Breast epithelium (tissue), 4 donors: ENCODE measurements around the gene PCSK7. TPM values are rescaled to one million over a fixed set of nuclear protein-coding genes. Genes with fewer than 3 reads are reported as not detected.
A peak's percentile ranks its signal among the peaks of the same experiment; 100 is the strongest.

Experiments
- DNase-seq, 2 donors: peaks; one replicate each; pipeline ENCODE4 v3.0.0-alpha.2; 2019; ENCODE audit warnings: low spot score in 2 of 2
- H3K27ac ChIP-seq, 2 donors: fragments of 200-600 bp; sonication (generic) in 1 of 2; one replicate each; pipeline ENCODE4 v1.5.1; 2016 to 2019; ENCODE audit warnings: mild to moderate bottlenecking in 1 of 2
- H3K27me3 ChIP-seq, 2 donors: fragments of 200-600 bp; sonication (generic) in 1 of 2; one replicate each; pipeline versions ENCODE4 v1.5.1 to v1.6.0; 2017 to 2019; ENCODE audit warnings: control low read depth in 1 of 2, mild to moderate bottlenecking in 1 of 2
- H3K36me3 ChIP-seq: fragments of 200-600 bp; one replicate; pipeline ENCODE4 v1.5.1; 2019
- H3K4me1 ChIP-seq, 2 donors: fragments of 200-600 bp; sonication (generic); one replicate each; pipeline ENCODE4 v1.5.1; 2016 to 2019; ENCODE audit warnings: control low read depth in 1 of 2
- H3K4me3 ChIP-seq, 3 donors: fragments of 200-600 bp; sonication (generic); 1 replicate in 2 of 3; 2 replicates in 1 of 3; pipeline ENCODE4 v1.5.1; 2016 to 2019; ENCODE audit warnings: mild to moderate bottlenecking in 3 of 3, moderate library complexity in 2 of 3
- H3K9me3 ChIP-seq, 2 donors: fragments of 200-600 bp; sonication (generic) in 1 of 2; one replicate each; pipeline ENCODE4 v1.5.1; 2016 to 2019; ENCODE audit warnings: control low read depth in 1 of 2
- CTCF ChIP-seq, 3 donors: fragments of 450-650 bp; IDR thresholded peaks; one replicate each; pipeline ENCODE4 v1.5.1; 2016 to 2017; ENCODE audit warnings: antibody characterized with exemption in 3 of 3, mild to moderate bottlenecking in 3 of 3, moderate library complexity in 3 of 3
- POLR2A ChIP-seq: fragments of 450-650 bp; IDR thresholded peaks from one replicate; pipeline ENCODE4 v1.6.1; 2016; ENCODE audit warnings: antibody characterized with exemption, mild to moderate bottlenecking, moderate library complexity
- POLR2AphosphoS5 ChIP-seq, 3 donors: sonication (generic); formaldehyde crosslinking; IDR thresholded peaks; one replicate each; pipeline ENCODE4 v1.6.1; 2017; ENCODE audit warnings: antibody characterized with exemption in 3 of 3
- intact Hi-C: fragments of 100-400 bp; cut with DNase I; formaldehyde crosslinking; loops from one replicate; pipeline ENCODE4 v1.15.1; 2023; ENCODE audit warnings: low total_unique reads
- total RNA-seq, 3 donors: library from RNA; depleted of rRNA; stranded (reverse); fragments of >200 nt; gene quantifications; one replicate each; pipeline ENCODE4 v1.1.0, GENCODE V29; 2016

PCSK7 gene
- total RNA-seq, 3 donors from 2014 or later = 43.2 to 51.5 (median 44.2) TPM

GRCh38 chr11:117197516-117198456 lies 34.1 kb downstream of the PCSK7 start:
- TF ChIP-seq POLR2AphosphoS5 (IDR thresholded peaks at IDR 0.05) = no peak
- peak in 2 of 3 donors; percentile 23 to 50 for TF ChIP-seq CTCF (IDR thresholded peaks at IDR 0.05)
- intact Hi-C loops = loop anchor here (10.0 kb wide), 1 partner anchor 53 kb away; the partner anchor contains the start of gene PAFAH1B2
- peak overlapping the region; percentile 94 to 98 for H3K27ac ChIP-seq

GRCh38 chr11:117197006-117197405 lies 34.9 kb downstream of the PCSK7 start:
- DNase-seq = no peak
- H3K27me3 ChIP-seq = no peaks in the 10 kb centered on the region
- intact Hi-C loops = loop anchor here (10.0 kb wide), 1 partner anchor 52 kb away; the partner anchor contains the start of gene PAFAH1B2
- no peak overlapping the region for H3K4me3 ChIP-seq
- H3K9me3 ChIP-seq = no peaks in the 10 kb centered on the region
- peaks cover 0 to 11% of the 10 kb centered on the region in 2 donors for H3K4me1 ChIP-seq
- no peaks in the 10 kb centered on the region for H3K36me3 ChIP-seq
- TF ChIP-seq POLR2A (no peak), CTCF (IDR thresholded peaks at IDR 0.05) (no peak), POLR2AphosphoS5 (IDR thresholded peaks at IDR 0.05) (no peak)
- peak overlapping the region; percentile 94 to 98 for H3K27ac ChIP-seq

More at GRCh38 chr11:117197516-117198456, 34.1 kb downstream of the PCSK7 start:
- DNase-seq = peak in 1 of 2 donors; percentile 84
- no peaks in the 10 kb centered on the region for H3K36me3 ChIP-seq
- H3K4me3 ChIP-seq = peak overlapping the region; percentile 46 to 75 (median 57)
- no peaks in the 10 kb centered on the region for H3K9me3 ChIP-seq
- H3K27me3 ChIP-seq = no peaks in the 10 kb centered on the region
- H3K4me1 ChIP-seq = peaks cover 0 to 11% of the 10 kb centered on the region in 2 donors

- no peak for DNase-seq
- no peak for TF ChIP-seq POLR2A
- TF ChIP-seq POLR2AphosphoS5 (IDR thresholded peaks at IDR 0.05) = no peak
- H3K4me3 ChIP-seq = no peak overlapping the region
- no peaks in the 10 kb centered on the region for H3K9me3 ChIP-seq
- no peak overlapping the region for H3K27ac ChIP-seq
- H3K36me3 ChIP-seq = no peaks in the 10 kb centered on the region
- H3K4me1 ChIP-seq = peaks cover 0 to 11% of the 10 kb centered on the region in 2 donors
- intact Hi-C loops = loop anchor here (10.0 kb wide), 1 partner anchor 51 kb away; the partner anchor contains the start of gene PAFAH1B2
- H3K27me3 ChIP-seq = no peaks in the 10 kb centered on the region
Measured at GRCh38 chr11:117195761-117196160, 36.1 kb downstream of the PCSK7 start.

GRCh38 chr11:117195258-117195657 lies 36.6 kb downstream of the PCSK7 start:
- no peak for DNase-seq
- H3K27ac ChIP-seq = no peak overlapping the region
- H3K4me3 ChIP-seq = no peak overlapping the region
- no peaks in the 10 kb centered on the region for H3K27me3 ChIP-seq
- H3K36me3 ChIP-seq = no peaks in the 10 kb centered on the region
- TF ChIP-seq POLR2A (no peak), POLR2AphosphoS5 (IDR thresholded peaks at IDR 0.05) (no peak), CTCF (IDR thresholded peaks at IDR 0.05) (no peak)
- intact Hi-C loops = loop anchor here (10.0 kb wide), 1 partner anchor 50 kb away; the partner anchor contains the start of gene PAFAH1B2
- H3K9me3 ChIP-seq = no peaks in the 10 kb centered on the region
- peaks cover 0 to 11% of the 10 kb centered on the region in 2 donors for H3K4me1 ChIP-seq

GRCh38 chr11:117194267-117194666 lies 37.6 kb downstream of the PCSK7 start:
- Histone ChIP-seq H3K36me3 (no peaks in the 10 kb centered on the region), H3K27ac (no peak overlapping the region), H3K27me3 (no peaks in the 10 kb centered on the region), H3K9me3 (no peaks in the 10 kb centered on the region), H3K4me3 (no peak overlapping the region), H3K4me1 (peaks cover 0 to 11% of the 10 kb centered on the region in 2 donors)
- no peak for TF ChIP-seq POLR2AphosphoS5 (IDR thresholded peaks at IDR 0.05)
- no peak for TF ChIP-seq CTCF (IDR thresholded peaks at IDR 0.05)
- no peak for TF ChIP-seq POLR2A
- intact Hi-C loops = loop anchor here (10.0 kb wide), 1 partner anchor 49 kb away; the partner anchor contains the start of gene PAFAH1B2
- no peak for DNase-seq
